ENCODE results near the gene KHDRBS1. TPM values are rescaled to one million over a fixed set of nuclear protein-coding genes. Genes with fewer than 3 reads are reported as not detected.
"Not testable (repeated sequence)": the region's sequence is repeated elsewhere in the genome, so short reads cannot be mapped to it uniquely, and the experiment has no call there.

The KHDRBS1 gene
- total and polyA plus RNA-seq, 2 of the 13 experiments (the other 11 are each of a cell fraction or from before 2014, with no cell fraction given), result 25.1 to 39.0 TPM

DNA sequence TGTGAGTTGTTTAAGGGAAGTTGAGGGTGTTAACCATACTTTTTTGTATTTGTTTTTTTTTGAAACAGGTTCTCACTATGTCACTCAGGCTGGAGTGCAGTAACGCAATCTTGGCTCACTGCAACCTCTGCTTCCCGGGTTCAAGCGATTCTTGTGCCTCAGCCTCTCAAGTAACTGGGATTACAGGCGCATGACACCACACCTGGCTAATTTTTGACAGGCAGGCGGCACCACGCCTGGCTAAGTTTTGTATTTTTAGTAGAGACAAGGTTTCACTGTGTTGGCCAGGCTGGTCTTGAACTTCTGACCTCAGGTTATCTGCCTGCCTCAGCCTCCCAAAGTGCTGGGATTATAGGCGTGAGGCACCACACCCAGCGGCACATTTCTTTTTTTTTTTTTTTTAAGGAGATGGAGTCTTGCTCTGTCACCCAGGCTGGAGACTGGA is 7.9 kb downstream of the KHDRBS1 start:
- in situ Hi-C loops (cut with HindIII; ENCODE audit: extremely low pct_ligation_motif_present, low pct_unique_long_range_greater_than_20kb); DNase-seq (ENCODE audit: low spot score); H3K27ac ChIP-seq (ENCODE audit: extremely low read length, insufficient read depth, low read length); CTCF ChIA-PET (ENCODE audit: low intra/inter-chr PET ratio, low total read pairs); H3K4me3 ChIP-seq (replicated peaks in 1 of 3; ENCODE audit: insufficient read depth in 1 of 3, low read depth in 2 of 3, low read length in 3 of 3); FAIRE-seq; H3K9ac ChIP-seq (ENCODE audit: insufficient read depth, low read depth, low read length); ATAC-seq; POLR2A ChIA-PET; H3K4me2 ChIP-seq (ENCODE audit: low read depth, low read length); intact Hi-C loops (cut with micrococcal nuclease; ENCODE audit: unreplicated experiment); H3K9me3 ChIP-seq (ENCODE audit: low read length); H2AFZ ChIP-seq (ENCODE audit: low read length); H3K27me3 ChIP-seq (ENCODE audit: control insufficient read depth in 1 of 2, insufficient read depth in 2 of 2, low read length in 2 of 2); BruUV-seq (replicated peaks): not testable (repeated sequence)
- 98% methylated on average over 8 of the region's 8 CpGs for WGBS (ENCODE audit: low lambda C conversion rate)
- Histone ChIP-seq H3K36me3 (replicated peaks in 1 of 2; ENCODE audit: control insufficient read depth in 1 of 2, insufficient read depth in 2 of 2, low read length in 2 of 2) (peaks cover 3 to 35% of the 10 kb centered on the region in 2 experiments; a peak in 4 of 5 replicates), H3K79me2 (ENCODE audit: insufficient read depth, low read length) (peaks cover 93% of the 10 kb centered on the region), H4K20me1 (ENCODE audit: insufficient read depth, low read length) (peaks cover 50% of the 10 kb centered on the region), H3K4me1 (ENCODE audit: insufficient read depth, low read length) (peaks cover 28% of the 10 kb centered on the region)

DNA sequence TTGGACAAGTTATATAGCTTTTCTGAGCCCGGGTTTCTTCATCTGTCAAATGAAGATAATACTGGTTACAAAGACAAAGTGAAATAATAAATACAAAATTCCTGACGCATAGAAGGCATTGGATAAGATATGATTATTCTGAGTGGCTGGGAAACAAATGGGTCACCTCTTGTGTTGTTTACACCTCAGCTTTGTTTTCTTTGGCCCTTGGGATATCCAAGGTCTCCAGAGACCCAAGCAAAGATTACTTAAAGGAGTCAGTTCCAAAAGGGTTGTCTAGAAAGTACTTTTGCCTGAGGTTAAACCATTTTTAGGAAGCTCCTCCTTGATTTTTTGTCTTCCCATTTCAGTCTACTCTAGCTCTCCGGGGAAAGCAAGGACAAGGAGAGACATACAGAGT is 9.7 kb downstream of the KHDRBS1 start:
- WGBS (ENCODE audit: low lambda C conversion rate), result 94% methylated on average over 3 of the region's 3 CpGs
- H3K27ac ChIP-seq (ENCODE audit: extremely low read length, insufficient read depth, low read length), result no peak overlapping the region
- FAIRE-seq, result no peak
- H2AFZ ChIP-seq (ENCODE audit: low read length), result no peak overlapping the region
- TF ChIP-seq, protein P1, sequence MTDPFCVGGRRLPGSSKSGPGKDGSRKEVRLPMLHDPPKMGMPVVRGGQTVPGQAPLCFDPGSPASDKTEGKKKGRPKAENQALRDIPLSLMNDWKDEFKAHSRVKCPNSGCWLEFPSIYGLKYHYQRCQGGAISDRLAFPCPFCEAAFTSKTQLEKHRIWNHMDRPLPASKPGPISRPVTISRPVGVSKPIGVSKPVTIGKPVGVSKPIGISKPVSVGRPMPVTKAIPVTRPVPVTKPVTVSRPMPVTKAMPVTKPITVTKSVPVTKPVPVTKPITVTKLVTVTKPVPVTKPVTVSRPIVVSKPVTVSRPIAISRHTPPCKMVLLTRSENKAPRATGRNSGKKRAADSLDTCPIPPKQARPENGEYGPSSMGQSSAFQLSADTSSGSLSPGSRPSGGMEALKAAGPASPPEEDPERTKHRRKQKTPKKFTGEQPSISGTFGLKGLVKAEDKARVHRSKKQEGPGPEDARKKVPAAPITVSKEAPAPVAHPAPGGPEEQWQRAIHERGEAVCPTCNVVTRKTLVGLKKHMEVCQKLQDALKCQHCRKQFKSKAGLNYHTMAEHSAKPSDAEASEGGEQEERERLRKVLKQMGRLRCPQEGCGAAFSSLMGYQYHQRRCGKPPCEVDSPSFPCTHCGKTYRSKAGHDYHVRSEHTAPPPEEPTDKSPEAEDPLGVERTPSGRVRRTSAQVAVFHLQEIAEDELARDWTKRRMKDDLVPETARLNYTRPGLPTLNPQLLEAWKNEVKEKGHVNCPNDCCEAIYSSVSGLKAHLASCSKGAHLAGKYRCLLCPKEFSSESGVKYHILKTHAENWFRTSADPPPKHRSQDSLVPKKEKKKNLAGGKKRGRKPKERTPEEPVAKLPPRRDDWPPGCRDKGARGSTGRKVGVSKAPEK (CRISPR knock-in tag; IDR thresholded peaks at IDR 0.05; ENCODE audit: borderline replicate concordance), result no peak
- TF ChIP-seq EP300 (IDR thresholded peaks at IDR 0.05; ENCODE audit: low read depth in 2 of 2, low read length in 2 of 2) (no peak), EP300 (CRISPR knock-in tag; IDR thresholded peaks at IDR 0.05; ENCODE audit: borderline replicate concordance) (no peak), ZNF260 (CRISPR knock-in tag; IDR thresholded peaks at IDR 0.05; ENCODE audit: borderline replicate concordance, low read depth) (no peak), FLYWCH1 (CRISPR knock-in tag; IDR thresholded peaks at IDR 0.05) (no peak), ZNF256 (CRISPR knock-in tag; conservative IDR thresholded peaks at IDR 0.05) (no peak), GATA4 (IDR thresholded peaks at IDR 0.05; ENCODE audit: borderline replicate concordance, low read depth) (no peak)
- TF ChIP-seq, protein P2, sequence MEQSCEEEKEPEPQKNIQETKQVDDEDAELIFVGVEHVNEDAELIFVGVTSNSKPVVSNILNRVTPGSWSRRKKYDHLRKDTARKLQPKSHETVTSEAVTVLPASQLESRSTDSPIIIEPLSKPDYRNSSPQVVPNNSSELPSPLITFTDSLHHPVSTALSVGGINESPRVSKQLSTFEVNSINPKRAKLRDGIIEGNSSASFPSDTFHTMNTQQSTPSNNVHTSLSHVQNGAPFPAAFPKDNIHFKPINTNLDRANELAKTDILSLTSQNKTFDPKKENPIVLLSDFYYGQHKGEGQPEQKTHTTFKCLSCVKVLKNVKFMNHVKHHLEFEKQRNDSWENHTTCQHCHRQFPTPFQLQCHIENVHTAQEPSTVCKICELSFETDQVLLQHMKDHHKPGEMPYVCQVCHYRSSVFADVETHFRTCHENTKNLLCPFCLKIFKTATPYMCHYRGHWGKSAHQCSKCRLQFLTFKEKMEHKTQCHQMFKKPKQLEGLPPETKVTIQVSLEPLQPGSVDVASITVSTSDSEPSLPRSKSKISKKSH (CRISPR knock-in tag; IDR thresholded peaks at IDR 0.05; ENCODE audit: borderline replicate concordance), result no peak
- intact Hi-C loops (cut with micrococcal nuclease; ENCODE audit: unreplicated experiment) (no loop called here), in situ Hi-C loops (cut with HindIII; ENCODE audit: extremely low pct_ligation_motif_present, low pct_unique_long_range_greater_than_20kb) (no loop called here)
- H3K4me3 ChIP-seq (replicated peaks in 1 of 3; ENCODE audit: insufficient read depth in 1 of 3, low read depth in 2 of 3, low read length in 3 of 3), result no peak overlapping the region
- no peaks in the 10 kb centered on the region for H3K27me3 ChIP-seq (ENCODE audit: control insufficient read depth in 1 of 2, insufficient read depth in 2 of 2, low read length in 2 of 2)
- ChIA-PET POLR2A (interaction anchor here (1.9 kb wide), 1 partner anchor 10 kb away, joined by 10 read pairs; the partner anchor contains the start of gene KHDRBS1), CTCF (ENCODE audit: low intra/inter-chr PET ratio, low total read pairs) (no interaction called here)
- BruUV-seq (replicated peaks), result TSS peak; percentile 39
- H3K79me2 ChIP-seq (ENCODE audit: insufficient read depth, low read length), result peaks cover 92% of the 10 kb centered on the region
- H3K36me3 ChIP-seq (replicated peaks in 1 of 2; ENCODE audit: control insufficient read depth in 1 of 2, insufficient read depth in 2 of 2, low read length in 2 of 2), result peaks cover 3 to 31% of the 10 kb centered on the region in 2 experiments; a peak in 4 of 5 replicates
- peaks cover 51% of the 10 kb centered on the region for H4K20me1 ChIP-seq (ENCODE audit: insufficient read depth, low read length)
- no peak overlapping the region for H3K9ac ChIP-seq (ENCODE audit: insufficient read depth, low read depth, low read length)
- peaks cover 22% of the 10 kb centered on the region for H3K4me1 ChIP-seq (ENCODE audit: insufficient read depth, low read length)
- H3K9me3 ChIP-seq (ENCODE audit: low read length), result no peaks in the 10 kb centered on the region
- H3K4me2 ChIP-seq (ENCODE audit: low read depth, low read length), result no peak overlapping the region
- no peak for ATAC-seq
- no peak for DNase-seq (ENCODE audit: low spot score)
